Ovary (tissue), 9 donors: ENCODE measurements around the gene SERPINB6. TPM values are rescaled to one million over a fixed set of nuclear protein-coding genes. Genes with fewer than 3 reads are reported as not detected.
"Not testable (repeated sequence)": the region's sequence is repeated elsewhere in the genome, so short reads cannot be mapped to it uniquely, and the experiment has no call there.

ENCODE experiments used
- DNase-seq, 5 donors: peaks; one replicate each; pipeline ENCODE4 v3.0.0-alpha.2; 2019 to 2020
- H3K27ac ChIP-seq, 2 donors: fragments of 200-600 bp; one replicate each; pipeline versions ENCODE4 v1.5.1 to v1.8.0; 2019 to 2022
- H3K27me3 ChIP-seq: fragments of 200-600 bp; one replicate; pipeline ENCODE4 v1.8.0; 2022
- H3K36me3 ChIP-seq: fragments of 200-600 bp; sonication (generic); one replicate; pipeline ENCODE4 v1.5.1; 2019
- H3K4me1 ChIP-seq: one replicate; pipeline ENCODE4 v1.8.1; 2013; ENCODE audit warnings: mild to moderate bottlenecking, moderate library complexity; ENCODE audit not compliant: insufficient read depth
- H3K4me3 ChIP-seq: fragments of 200-600 bp; sonication (generic); one replicate; pipeline ENCODE4 v1.5.1; 2017
- H3K9me3 ChIP-seq, 2 donors: fragments of 200-600 bp in 1 of 2; sonication (generic) in 1 of 2; one replicate each; pipeline versions ENCODE4 v1.5.1 to v1.8.1; 2013 to 2019; ENCODE audit warnings: mild to moderate bottlenecking in 1 of 2, moderate library complexity in 1 of 2
- EP300 ChIP-seq: sonication (generic); formaldehyde crosslinking; IDR thresholded peaks from one replicate; pipeline ENCODE4 v1.6.1; 2017; ENCODE audit warnings: antibody characterized with exemption
- POLR2A ChIP-seq: fragments of 450-650 bp; IDR thresholded peaks from one replicate; pipeline ENCODE4 v1.6.1; 2017; ENCODE audit warnings: antibody characterized with exemption, mild to moderate bottlenecking, moderate library complexity
- WGBS, 3 donors: extraction: QIAGEN DNeasy Blood & Tissue Kit in 1 of 3; methylation state at CpG; one replicate each; pipeline versions ENCODE4 v1.1.5 to v1.1.7; 2013 to 2017; 5-methylcytosine and 5-hydroxymethylcytosine counted together
- intact Hi-C, 4 donors: fragments of 100-400 bp; cut with DNase I; formaldehyde crosslinking; loops; one replicate each; pipeline versions ENCODE4 v1.11.0 to v1.15.1; 2022 to 2023
- polyA plus RNA-seq, 2 donors: library from polyadenylated mRNA; stranded (reverse); fragments of 200-250 nt in 1 of 2; fragments of 350-450 nt in 1 of 2; fragmentation: Illumina TruSeq in 1 of 2; extraction: RNeasy Lipid Tissue Mini Kit (QIAGEN cat#74804) in 1 of 2; gene quantifications; one replicate each; pipeline ENCODE4 v1.2.3, GENCODE V29; 2013 to 2014
- total RNA-seq, 7 donors: library from RNA; depleted of rRNA in 2 of 7; stranded (reverse); fragments of >200 nt in 2 of 7; fragmentation: NEBNext Ultra II Directional in 3 of 7; extraction: Animal tissue kit (Norgen Biotek cat#: 25700) in 3 of 7; gene quantifications; one replicate each; pipeline versions ENCODE4 v1.1.0 to v1.2.4, GENCODE V29; 2016 to 2023
- TF ChIP-seq, protein P1 (sequence below), 3 donors: fragments of 450-650 bp in 2 of 3; fragments of 200-600 bp in 1 of 3; IDR thresholded peaks; one replicate each; pipeline versions ENCODE4 v1.5.1 to v1.8.0; 2016 to 2022; ENCODE audit warnings: antibody characterized with exemption in 3 of 3, mild to moderate bottlenecking in 1 of 3
- donor health status: DM: no; HTN: no; CAD: no; lungs with moderate emphysema.
- donor health status: DM: no; HTN: no; CAD: no.
- donor health status: Bipolar disorder and iron deficiency.
- donor health status: DM: yes; HTN: yes; CAD: no.
- donor health status: DM: no; HTN: no; CAD: no.
- donor health status: DM: yes; HTN: yes; CAD: no.

SERPINB6 gene
- total and polyA plus RNA-seq, 9 donors: 98.1 to 252 (median 156) TPM

DNA sequence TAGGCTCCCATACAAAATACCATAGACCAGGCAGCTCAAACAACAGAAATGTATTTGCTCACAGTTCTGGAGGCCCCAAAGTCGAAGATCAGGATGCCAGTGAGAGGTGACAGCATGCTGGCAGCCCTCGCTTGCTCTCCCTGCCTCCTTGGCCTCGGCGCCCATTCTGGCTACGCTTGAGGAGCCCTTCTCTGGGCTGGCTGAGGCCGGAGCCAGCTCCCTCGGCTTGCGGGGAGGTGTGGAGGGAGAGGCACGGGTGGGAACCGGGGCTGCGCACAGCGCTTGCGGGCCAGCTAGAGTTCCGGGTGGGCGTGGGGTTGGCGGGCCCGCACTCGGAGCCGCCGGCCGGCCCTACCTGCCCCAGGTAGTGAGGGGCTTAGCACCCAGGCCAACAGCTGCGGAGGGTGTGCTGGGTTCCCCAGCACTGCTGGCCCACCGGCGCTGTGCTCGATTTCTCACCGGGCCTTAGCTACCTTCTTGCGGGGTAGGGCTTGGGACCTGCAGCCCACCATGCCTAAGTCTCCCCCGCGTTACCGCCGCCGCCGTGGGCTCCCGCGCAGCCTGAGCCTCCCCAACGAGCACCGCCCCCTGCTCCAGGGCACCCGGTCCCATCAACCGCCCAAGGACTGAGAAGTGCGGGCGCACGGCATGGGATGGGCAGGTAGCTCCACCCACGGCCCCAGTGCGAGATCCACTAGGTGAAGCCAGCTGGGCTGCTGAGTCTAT, 35.6 kb downstream of the SERPINB6 start:
- Histone ChIP-seq H3K9me3 (no peaks in the 10 kb centered on the region), H3K4me1 (peaks cover 2% of the 10 kb centered on the region), H3K27me3 (no peaks in the 10 kb centered on the region), H3K27ac (no peak overlapping the region), H3K4me3 (no peak overlapping the region), H3K36me3 (no peaks in the 10 kb centered on the region)
- intact Hi-C loops: no loop called here
- DNase-seq: no peak
- TF ChIP-seq POLR2A (no peak), EP300 (no peak)
- TF ChIP-seq, protein P1, sequence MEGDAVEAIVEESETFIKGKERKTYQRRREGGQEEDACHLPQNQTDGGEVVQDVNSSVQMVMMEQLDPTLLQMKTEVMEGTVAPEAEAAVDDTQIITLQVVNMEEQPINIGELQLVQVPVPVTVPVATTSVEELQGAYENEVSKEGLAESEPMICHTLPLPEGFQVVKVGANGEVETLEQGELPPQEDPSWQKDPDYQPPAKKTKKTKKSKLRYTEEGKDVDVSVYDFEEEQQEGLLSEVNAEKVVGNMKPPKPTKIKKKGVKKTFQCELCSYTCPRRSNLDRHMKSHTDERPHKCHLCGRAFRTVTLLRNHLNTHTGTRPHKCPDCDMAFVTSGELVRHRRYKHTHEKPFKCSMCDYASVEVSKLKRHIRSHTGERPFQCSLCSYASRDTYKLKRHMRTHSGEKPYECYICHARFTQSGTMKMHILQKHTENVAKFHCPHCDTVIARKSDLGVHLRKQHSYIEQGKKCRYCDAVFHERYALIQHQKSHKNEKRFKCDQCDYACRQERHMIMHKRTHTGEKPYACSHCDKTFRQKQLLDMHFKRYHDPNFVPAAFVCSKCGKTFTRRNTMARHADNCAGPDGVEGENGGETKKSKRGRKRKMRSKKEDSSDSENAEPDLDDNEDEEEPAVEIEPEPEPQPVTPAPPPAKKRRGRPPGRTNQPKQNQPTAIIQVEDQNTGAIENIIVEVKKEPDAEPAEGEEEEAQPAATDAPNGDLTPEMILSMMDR (IDR thresholded peaks at IDR 0.05): no peak
- 92 to 95% (median 94%) methylated on average over 41 to 44 of the region's 44 CpGs for WGBS, 3 donors

DNA sequence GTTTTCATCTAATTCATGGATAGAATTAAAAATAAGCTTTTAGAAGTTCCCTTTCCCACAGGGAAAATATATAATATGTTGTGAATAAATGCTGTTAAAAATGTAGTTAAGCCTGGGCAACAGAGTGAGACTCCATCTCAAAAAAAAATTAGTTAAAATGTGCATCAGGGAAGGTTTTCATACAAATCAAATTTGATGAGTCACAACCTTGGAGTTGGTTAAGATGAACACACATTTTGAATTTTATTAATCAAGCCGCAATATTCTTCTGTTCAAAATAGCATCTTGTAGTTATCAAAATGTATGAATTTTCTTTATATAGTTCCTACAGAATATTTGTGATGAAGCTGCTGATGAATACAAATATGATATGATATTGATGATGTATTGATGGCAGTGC, 37.3 kb downstream of the SERPINB6 start:
- Histone ChIP-seq H3K27me3 (no peaks in the 10 kb centered on the region), H3K9me3 (no peaks in the 10 kb centered on the region), H3K36me3 (no peaks in the 10 kb centered on the region), H3K27ac (no peak overlapping the region), H3K4me1 (peaks cover 2% of the 10 kb centered on the region), H3K4me3 (no peak overlapping the region)
- intact Hi-C loops: loop anchor here (5.0 kb wide), 3 partner anchors 87 to 142 kb away; partner anchors contain the start of gene SERPINB1 (in 1 of the 4)
- TF ChIP-seq EP300 (no peak), POLR2A (no peak)
- TF ChIP-seq, protein P1 (IDR thresholded peaks at IDR 0.05): no peak
- no peak for DNase-seq
- WGBS, 3 donors: 93 to 96% (median 94%) methylated on average over 1 of the region's 1 CpG

DNA sequence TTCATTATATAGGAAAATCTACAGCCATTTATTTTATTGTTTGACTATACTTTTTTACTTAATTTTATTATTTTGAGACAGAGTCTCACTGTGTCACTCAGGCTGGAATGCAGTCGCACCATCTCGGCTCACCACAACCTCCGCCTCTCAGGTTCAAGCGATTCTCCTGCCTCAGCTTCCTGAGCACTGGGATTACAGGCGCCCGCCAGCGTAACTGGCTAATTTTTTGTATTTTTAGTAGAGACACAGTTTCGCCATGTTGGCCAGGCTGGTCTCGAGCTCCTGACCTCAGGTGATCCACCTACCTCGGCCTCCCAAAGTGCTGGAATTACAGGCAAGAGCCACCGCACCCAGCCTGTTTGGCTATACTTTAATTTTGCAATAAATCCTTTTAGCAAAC, 38.5 kb downstream of the SERPINB6 start:
- not testable (repeated sequence) for H3K27ac ChIP-seq, DNase-seq, H3K9me3 ChIP-seq, H3K4me1 ChIP-seq, H3K27me3 ChIP-seq, H3K4me3 ChIP-seq, H3K36me3 ChIP-seq
- intact Hi-C loops: loop anchor here (5.0 kb wide), 3 partner anchors 86 to 141 kb away; partner anchors contain the start of gene SERPINB1 (in 1 of the 4)
- 82 to 89% (median 83%) methylated on average over 11 of the region's 11 CpGs for WGBS, 3 donors

DNA sequence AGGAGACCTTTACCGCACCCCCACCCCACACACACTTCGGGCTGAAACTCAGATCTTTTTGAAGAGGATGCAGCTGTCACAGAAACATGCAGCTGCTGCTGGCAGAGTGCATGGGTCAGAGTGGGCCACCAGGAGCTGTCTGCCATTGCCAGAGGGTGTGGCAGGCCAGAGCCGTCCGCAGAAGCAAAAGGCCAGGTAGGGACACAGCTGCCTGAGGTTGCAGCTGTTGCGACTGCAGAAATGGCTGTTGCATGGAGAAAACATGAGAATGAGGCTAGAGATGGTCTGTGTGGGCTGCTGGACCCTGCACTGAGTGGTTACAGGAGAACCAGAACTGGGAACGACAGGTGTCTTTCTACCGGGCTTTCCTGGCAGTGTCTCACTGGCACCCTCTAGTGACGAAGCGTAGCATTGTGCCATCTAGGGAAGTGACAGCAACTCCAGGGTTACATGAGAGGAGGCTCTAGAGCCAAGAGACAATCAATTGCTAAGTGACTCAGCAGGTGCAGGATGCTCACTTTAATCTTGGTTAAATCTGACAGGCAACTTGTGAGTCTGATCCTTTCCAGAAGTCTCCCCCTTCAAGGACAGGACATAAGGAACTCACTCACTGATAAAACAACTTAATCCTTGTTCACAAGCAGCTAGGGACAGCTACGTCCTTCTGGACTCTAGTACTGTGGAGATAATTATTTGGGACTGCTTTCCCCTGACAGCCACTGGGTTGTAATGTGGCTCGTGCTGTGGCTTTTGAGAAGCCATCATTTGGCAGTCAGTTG, 39.2 kb downstream of the SERPINB6 start:
- Histone ChIP-seq H3K27me3 (no peaks in the 10 kb centered on the region), H3K4me3 (no peak overlapping the region), H3K36me3 (no peaks in the 10 kb centered on the region), H3K9me3 (no peaks in the 10 kb centered on the region), H3K4me1 (peaks cover 2% of the 10 kb centered on the region), H3K27ac (no peak overlapping the region)
- WGBS, 3 donors: 20 to 23% (median 23%) methylated on average over 11 of the region's 11 CpGs
- intact Hi-C loops: loop anchor here (2.0 to 5.0 kb wide), 4 partner anchors 85 to 140 kb away; partner anchors contain the start of gene SERPINB1 (in 1 of the 4)
- TF ChIP-seq, protein P1 (IDR thresholded peaks at IDR 0.05): peak; percentile 78 to 87 (median 84)
- TF ChIP-seq EP300: no peak
- DNase-seq: peak; percentile 67 to 78 (median 77)
